CD14-positive monocyte (primary cell): ENCODE measurements around the gene HNRNPM. TPM values are rescaled to one million over a fixed set of nuclear protein-coding genes. Genes with fewer than 3 reads are reported as not detected.

ENCODE experiments used
- DNase-seq, 3 donors: peaks; one replicate each; pipeline ENCODE4 v3.0.0-alpha.2; 2011 to 2022
- H2AFZ ChIP-seq: 2 replicates; pipeline ENCODE4 v1.6.0; 2012; ENCODE audit warnings: mild to moderate bottlenecking, low read depth, low read length, inconsistent platforms; ENCODE audit not compliant: insufficient read depth, poor library complexity, severe bottlenecking
- H3K27ac ChIP-seq, 2 donors: 1 replicate in 1 of 2; 2 replicates in 1 of 2; pipeline ENCODE4 v1.5.1; 2012 to 2013; ENCODE audit warnings: low read length in 2 of 2, control low read depth in 1 of 2, inconsistent platforms in 1 of 2, low read depth in 1 of 2, mild to moderate bottlenecking in 1 of 2
- H3K27me3 ChIP-seq, 2 donors: one replicate each; pipeline versions ENCODE4 v1.6.0 to v1.6.1; 2011 to 2013; ENCODE audit warnings: low read length in 2 of 2; ENCODE audit not compliant: control insufficient read depth in 2 of 2, insufficient read depth in 2 of 2
- H3K36me3 ChIP-seq, 2 donors: replicated peaks in 1 of 2; 1 replicate in 1 of 2; 2 replicates in 1 of 2; pipeline versions ENCODE4 v1.5.1 to v1.6.1; 2012 to 2013; ENCODE audit warnings: low read length in 2 of 2, control low read depth in 1 of 2, inconsistent platforms in 1 of 2, mild to moderate bottlenecking in 1 of 2; ENCODE audit not compliant: insufficient read depth in 2 of 2, control insufficient read depth in 1 of 2
- H3K4me1 ChIP-seq, 2 donors: 1 replicate in 1 of 2; 2 replicates in 1 of 2; pipeline versions ENCODE4 v1.5.1 to v1.6.1; 2012 to 2013; ENCODE audit warnings: low read length in 2 of 2, control low read depth in 1 of 2, inconsistent platforms in 1 of 2, mild to moderate bottlenecking in 1 of 2, moderate library complexity in 1 of 2; ENCODE audit not compliant: insufficient read depth in 2 of 2, control insufficient read depth in 1 of 2
- H3K4me2 ChIP-seq: replicated peaks from 2 replicates; pipeline ENCODE3; 2012; ENCODE audit warnings: low read length, moderate library complexity, mild to moderate bottlenecking; ENCODE audit not compliant: poor library complexity, severe bottlenecking; ENCODE audit errors: extremely low read depth
- H3K4me3 ChIP-seq, 3 experiments: fragments of 200-600 bp in 1 of 3; sonication (generic) in 1 of 3; replicated peaks in 1 of 3; 1 replicate in 2 of 3; 2 replicates in 1 of 3; pipeline ENCODE4 v1.5.1; 2011 to 2013; ENCODE audit warnings: low read length in 3 of 3, mild to moderate bottlenecking in 3 of 3, control low read depth in 2 of 3, low read depth in 2 of 3, inconsistent platforms in 1 of 3, moderate library complexity in 1 of 3
- H3K79me2 ChIP-seq: 2 replicates; pipeline ENCODE4 v1.6.0; 2012; ENCODE audit warnings: mild to moderate bottlenecking, control low read depth, inconsistent platforms, low read length, moderate library complexity; ENCODE audit not compliant: insufficient read depth
- H3K9ac ChIP-seq: 2 replicates; pipeline ENCODE4 v1.6.0; 2017; ENCODE audit warnings: low read length, mild to moderate bottlenecking; ENCODE audit not compliant: insufficient read depth, poor library complexity, severe bottlenecking
- H3K9me3 ChIP-seq, 2 donors: replicated peaks in 1 of 2; 1 replicate in 1 of 2; 2 replicates in 1 of 2; pipeline versions ENCODE4 v1.5.1 to v1.6.1; 2012 to 2013; ENCODE audit warnings: low read length in 2 of 2, control low read depth in 1 of 2; ENCODE audit not compliant: control insufficient read depth in 1 of 2, insufficient read depth in 1 of 2
- H4K20me1 ChIP-seq: 2 replicates; pipeline ENCODE4 v1.6.0; 2012; ENCODE audit warnings: mild to moderate bottlenecking, low read length, control low read depth, moderate library complexity; ENCODE audit not compliant: insufficient read depth
- H3K27ac Mint-ChIP-seq, 7 donors: one replicate each; pipeline ENCODE4 v1.8.0; 2020; ENCODE audit warnings: mild to moderate bottlenecking in 7 of 7, mixed read lengths in 7 of 7, moderate library complexity in 6 of 7, inconsistent platforms in 2 of 7
- H3K27me3 Mint-ChIP-seq, 3 donors: one replicate each; pipeline ENCODE4 v1.8.0; 2021 to 2022; ENCODE audit warnings: low read depth in 3 of 3, mild to moderate bottlenecking in 3 of 3, mixed read lengths in 3 of 3, moderate library complexity in 3 of 3, inconsistent platforms in 1 of 3
- H3K36me3 Mint-ChIP-seq, 2 donors: one replicate each; pipeline ENCODE4 v1.8.0; 2020; ENCODE audit warnings: mixed read lengths in 2 of 2, inconsistent platforms in 1 of 2, mild to moderate bottlenecking in 1 of 2
- H3K4me1 Mint-ChIP-seq: one replicate; pipeline ENCODE4 v1.8.0; 2020; ENCODE audit warnings: mild to moderate bottlenecking, mixed read lengths
- H3K4me3 Mint-ChIP-seq, 2 donors: one replicate each; pipeline ENCODE4 v1.8.0; 2020; ENCODE audit warnings: mild to moderate bottlenecking in 2 of 2, mixed read lengths in 2 of 2, moderate library complexity in 1 of 2
- H3K9me3 Mint-ChIP-seq, 7 donors: one replicate each; pipeline ENCODE4 v1.8.0; 2020 to 2022; ENCODE audit warnings: mixed read lengths in 7 of 7, mild to moderate bottlenecking in 6 of 7, moderate library complexity in 6 of 7, inconsistent platforms in 2 of 7
- CTCF ChIP-seq: fragments of 200-600 bp; IDR thresholded peaks from one replicate; pipeline ENCODE4 v1.8.0; 2022; ENCODE audit warnings: antibody characterized with exemption, mild to moderate bottlenecking
- WGBS: methylation state at CpG from one replicate; pipeline ENCODE4 v1.1.5; 2013; ENCODE audit warnings: missing lambda C conversion rate; ENCODE audit not compliant: insufficient coverage; 5-methylcytosine and 5-hydroxymethylcytosine counted together
- intact Hi-C, 2 donors: fragments of 100-400 bp; cut with micrococcal nuclease; formaldehyde crosslinking; loops; one replicate each; pipeline versions ENCODE4 v1.15.0 to v1.15.1; 2023
- polyA plus RNA-seq, 3 donors: library from polyadenylated mRNA; depleted of rRNA in 1 of 3; unstranded in 2 of 3; stranded (reverse) in 1 of 3; fragments of 300-500 nt in 2 of 3; fragments of >200 nt in 1 of 3; fragmentation: Illumina TruSeq in 2 of 3; gene quantifications; 1 replicate in 2 of 3; 2 replicates in 1 of 3; pipeline ENCODE4 v1.2.3, GENCODE V29; 2012 to 2021

HNRNPM gene
- polyA plus RNA-seq, 3 donors: 77.0 to 121 (median 116) TPM

GRCh38 chr19:8401981-8402411 lies 42.8 kb upstream of the HNRNPM start:
- Histone ChIP-seq H4K20me1 (peaks cover 33% of the 10 kb centered on the region), H3K4me2 (no peak overlapping the region), H3K36me3 (peaks cover 40 to 65% of the 10 kb centered on the region in 2 donors), H3K9me3 (no peaks in the 10 kb centered on the region), H3K79me2 (peaks cover 25% of the 10 kb centered on the region), H3K27me3 (no peaks in the 10 kb centered on the region), H3K4me1 (no peaks in the 10 kb centered on the region), H3K27ac (no peak overlapping the region), H2AFZ (no peak overlapping the region), H3K4me3 (no peak overlapping the region), H3K9ac (no peak overlapping the region)
- Mint-ChIP-seq H3K27ac (peak overlapping the region in 1 of 7 donors; percentile 50), H3K36me3 (peaks cover 48 to 71% of the 10 kb centered on the region in 2 donors), H3K9me3 (no peaks in the 10 kb centered on the region), H3K4me3 (no peak overlapping the region), H3K4me1 (no peaks in the 10 kb centered on the region), H3K27me3 (peaks cover 0 to 1% (median 0%) of the 10 kb centered on the region in 3 donors)
- no peak for DNase-seq
- TF ChIP-seq CTCF: no peak
- 99% methylated on average over 13 of the region's 21 CpGs for WGBS
- intact Hi-C loops: no loop called here

- Mint-ChIP-seq H3K4me1 (no peaks in the 10 kb centered on the region), H3K4me3 (no peak overlapping the region), H3K27me3 (no peaks in the 10 kb centered on the region), H3K27ac (peak overlapping the region in 1 of 7 donors; percentile 55), H3K36me3 (peaks cover 46 to 66% of the 10 kb centered on the region in 2 donors), H3K9me3 (no peaks in the 10 kb centered on the region)
- H3K79me2 ChIP-seq: peaks cover 12% of the 10 kb centered on the region
- TF ChIP-seq CTCF: no peak
- no peak overlapping the region for H3K9ac ChIP-seq
- H3K36me3 ChIP-seq: peaks cover 40 to 60% of the 10 kb centered on the region in 2 donors
- no peak overlapping the region for H3K4me3 ChIP-seq
- no peak overlapping the region for H3K4me2 ChIP-seq
- no peaks in the 10 kb centered on the region for H3K4me1 ChIP-seq
- H3K27me3 ChIP-seq: no peaks in the 10 kb centered on the region
- intact Hi-C loops: no loop called here
- peaks cover 21% of the 10 kb centered on the region for H4K20me1 ChIP-seq
- no peaks in the 10 kb centered on the region for H3K9me3 ChIP-seq
- 96% methylated on average over 42 of the region's 44 CpGs for WGBS
- no peak overlapping the region for H3K27ac ChIP-seq
- H2AFZ ChIP-seq: no peak overlapping the region
- DNase-seq: no peak
These were observed 41.5 kb upstream of the HNRNPM start for GRCh38 chr19:8403098-8403819.
